ENCODE data around the gene PODXL2.

Gene PODXL2

DNA sequence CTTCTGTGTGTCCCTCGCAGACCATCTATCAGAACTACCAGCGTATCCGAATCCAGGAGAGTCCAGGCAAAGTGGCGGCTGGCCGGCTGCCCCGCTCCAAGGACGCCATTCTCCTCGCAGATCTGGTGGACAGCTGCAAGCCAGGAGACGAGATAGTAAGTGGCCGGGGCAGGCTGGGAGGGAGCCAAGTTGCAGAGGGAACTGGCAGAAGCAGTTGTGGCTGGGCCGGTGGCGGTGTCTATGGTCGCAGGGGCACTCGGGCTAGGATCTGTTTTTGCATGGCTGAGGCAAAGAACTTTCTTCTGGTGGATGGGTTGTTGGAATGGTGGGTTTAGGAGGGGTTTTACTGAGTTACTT lies 20.6 kb upstream of the PODXL2 start:
- no peak for TF ChIP-seq JUND (IDR thresholded peaks at IDR 0.05; ENCODE audit: low read depth)
- in situ Hi-C loops (cut with HindIII; ENCODE audit: low pct_unique_long_range_greater_than_20kb, low sequenced_read_pairs): no loop called here
- DNase-seq (ENCODE audit: low read depth in 1 of 2, low spot score in 1 of 2): no peak

DNA sequence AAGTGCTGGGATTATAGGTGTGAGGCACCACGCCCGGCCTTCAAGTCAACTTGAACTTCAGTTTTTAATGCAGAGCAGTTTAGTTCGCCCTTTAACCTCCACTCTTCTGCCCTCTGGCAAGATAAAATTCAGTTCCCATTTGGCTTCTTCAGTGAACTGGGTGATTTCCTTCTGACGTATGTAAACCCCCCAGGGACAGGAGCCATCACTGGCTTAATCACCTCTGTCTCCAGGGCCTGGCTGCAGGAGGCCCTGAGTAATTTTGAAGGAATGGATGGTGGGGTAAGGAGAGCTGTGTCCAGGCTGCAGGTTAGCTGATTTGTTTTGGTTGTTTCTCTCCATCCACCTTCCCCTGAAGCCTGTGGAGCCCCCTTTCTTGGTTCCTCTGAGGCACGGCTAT lies 18.9 kb upstream of the PODXL2 start:
- TF ChIP-seq JUND (IDR thresholded peaks at IDR 0.05; ENCODE audit: low read depth): no peak
- in situ Hi-C loops (cut with HindIII; ENCODE audit: low pct_unique_long_range_greater_than_20kb, low sequenced_read_pairs): no loop called here

DNA sequence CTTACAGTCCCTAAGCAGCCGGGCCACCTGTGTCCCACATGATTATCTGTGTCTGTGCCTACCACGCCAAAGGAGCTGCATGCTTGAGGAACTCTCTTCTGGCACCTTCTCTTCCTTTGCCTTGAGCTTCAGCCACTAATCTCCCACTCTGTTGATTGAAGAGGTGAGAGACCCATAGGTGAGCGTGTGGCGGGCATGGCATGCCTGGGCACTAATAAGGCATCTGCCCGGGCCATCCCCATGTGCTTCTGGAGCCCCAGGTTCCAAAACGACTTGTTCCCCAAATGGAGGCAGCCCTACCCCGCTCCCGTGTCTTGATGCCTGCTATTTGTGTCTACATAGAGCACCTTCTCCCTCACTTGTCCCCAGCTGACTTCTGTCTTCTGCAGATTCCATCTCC lies 17.7 kb upstream of the PODXL2 start:
- no peak for TF ChIP-seq JUND (IDR thresholded peaks at IDR 0.05; ENCODE audit: low read depth)
- no peak for DNase-seq (ENCODE audit: low read depth in 1 of 2, low spot score in 1 of 2)
- in situ Hi-C loops (cut with HindIII; ENCODE audit: low pct_unique_long_range_greater_than_20kb, low sequenced_read_pairs): no loop called here

More for the DNA sequence above, 18.9 kb upstream of the PODXL2 start:
- DNase-seq (ENCODE audit: low read depth in 1 of 2, low spot score in 1 of 2): no peak

DNA sequence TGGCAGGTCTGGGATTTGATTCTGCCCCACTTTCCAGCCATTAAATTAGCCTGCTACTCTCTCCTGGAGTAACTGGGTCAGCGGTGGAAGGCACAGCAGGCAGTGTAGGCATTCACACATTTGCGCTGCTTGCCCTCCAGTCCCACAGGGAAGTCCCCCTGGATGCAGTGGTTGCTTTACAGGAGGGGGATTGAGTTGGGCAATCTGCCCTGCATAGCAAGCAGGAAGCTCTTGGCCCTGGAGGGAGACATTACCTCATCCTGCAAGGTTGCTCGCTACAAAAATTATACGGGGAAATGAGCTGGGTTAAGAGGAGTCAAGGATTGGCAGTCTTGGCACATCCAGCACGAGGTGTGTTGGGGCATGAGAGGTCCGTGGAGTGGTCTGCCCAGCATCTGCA lies 16.0 kb upstream of the PODXL2 start:
- in situ Hi-C loops (cut with HindIII; ENCODE audit: low pct_unique_long_range_greater_than_20kb, low sequenced_read_pairs): no loop called here
- no peak for DNase-seq (ENCODE audit: low read depth in 1 of 2, low spot score in 1 of 2)
- no peak for TF ChIP-seq JUND (IDR thresholded peaks at IDR 0.05; ENCODE audit: low read depth)

DNA sequence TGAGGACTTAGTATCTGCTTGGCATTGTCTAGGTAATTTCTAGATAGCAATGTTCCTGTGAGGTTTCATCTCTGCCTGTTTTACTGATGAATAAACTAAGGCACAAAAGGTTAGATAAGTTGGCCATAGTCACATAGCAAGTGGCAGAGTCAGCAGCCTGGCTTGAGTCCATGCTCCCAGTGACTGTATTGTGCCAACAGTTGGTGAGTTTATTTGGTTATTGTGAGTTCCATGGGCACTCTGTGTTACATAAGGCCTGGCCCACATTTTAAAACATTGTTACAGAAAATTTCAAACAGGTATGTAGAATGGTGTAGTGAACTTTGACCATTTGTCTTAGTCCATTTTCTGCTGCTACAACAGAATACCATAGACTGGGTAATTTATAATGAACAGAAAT lies 15.6 kb upstream of the PODXL2 start:
- no peak for TF ChIP-seq JUND (IDR thresholded peaks at IDR 0.05; ENCODE audit: low read depth)
- in situ Hi-C loops (cut with HindIII; ENCODE audit: low pct_unique_long_range_greater_than_20kb, low sequenced_read_pairs): no loop called here
- DNase-seq (ENCODE audit: low read depth in 1 of 2, low spot score in 1 of 2): no peak

DNA sequence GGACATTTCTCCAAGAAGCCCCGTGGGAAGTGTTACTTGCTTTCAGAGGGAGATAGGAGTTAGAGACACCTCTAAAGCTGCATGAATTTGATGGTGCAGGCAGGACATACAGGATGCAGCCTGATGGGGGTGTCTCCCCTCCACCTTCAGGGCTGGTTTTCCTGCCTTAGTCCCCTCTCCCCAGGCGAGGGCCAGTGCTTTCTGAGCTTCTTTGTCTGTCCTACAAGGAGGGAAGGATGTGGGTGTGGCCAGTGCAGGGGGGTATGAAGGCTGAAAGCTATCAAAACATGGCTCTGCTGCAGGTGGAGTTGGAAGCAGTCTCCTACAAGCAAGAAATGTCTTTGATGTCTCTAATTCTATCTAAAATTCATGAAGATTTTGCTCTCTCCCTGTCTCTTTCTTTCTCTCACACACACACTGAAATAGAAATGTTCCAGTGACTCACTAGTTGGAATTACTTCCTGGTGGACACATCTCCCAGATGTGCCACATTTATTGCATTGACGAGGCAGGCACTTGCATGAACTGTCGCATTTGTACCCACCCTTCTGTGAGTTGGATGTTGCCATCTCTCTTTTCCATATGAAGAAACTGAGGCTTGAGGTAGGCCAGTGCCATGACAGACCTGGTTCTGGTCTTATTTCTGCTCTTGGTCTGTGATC lies 13.9 kb upstream of the PODXL2 start:
- TF ChIP-seq JUND (IDR thresholded peaks at IDR 0.05; ENCODE audit: low read depth): no peak
- DNase-seq (ENCODE audit: low read depth in 1 of 2, low spot score in 1 of 2): no peak
- in situ Hi-C loops (cut with HindIII; ENCODE audit: low pct_unique_long_range_greater_than_20kb, low sequenced_read_pairs): no loop called here

DNA sequence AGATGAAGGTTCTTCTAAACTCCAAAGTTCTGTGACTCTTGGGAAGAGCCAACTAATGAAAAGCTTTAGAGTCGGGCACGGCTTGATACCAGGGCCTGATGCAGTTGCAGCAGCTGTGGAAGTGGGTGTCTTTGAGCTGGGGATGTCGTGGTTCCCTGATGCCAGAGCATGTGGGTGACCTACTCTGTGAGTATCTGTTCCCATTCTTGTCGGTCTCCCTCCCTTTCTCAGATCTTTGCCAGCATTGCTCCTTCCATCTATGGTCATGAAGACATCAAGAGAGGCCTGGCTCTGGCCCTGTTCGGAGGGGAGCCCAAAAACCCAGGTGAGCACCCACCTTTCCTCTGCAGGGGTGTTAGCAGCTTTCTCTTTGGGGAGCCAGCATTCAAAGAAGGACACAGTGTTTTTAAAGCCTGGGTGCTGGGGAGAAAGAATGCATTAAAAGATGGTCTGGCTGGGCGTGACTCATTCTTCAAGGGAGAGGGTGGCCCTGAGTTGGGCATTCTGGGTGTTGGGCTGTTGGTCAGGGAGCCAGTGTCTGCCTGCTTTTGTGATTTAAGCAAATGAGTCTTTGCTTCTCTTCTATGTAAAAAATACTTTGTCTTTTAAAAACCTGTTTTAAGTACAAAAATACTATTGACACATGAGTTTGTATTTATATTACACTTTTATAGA lies 13.2 kb upstream of the PODXL2 start:
- TF ChIP-seq JUND (IDR thresholded peaks at IDR 0.05; ENCODE audit: low read depth): no peak
- in situ Hi-C loops (cut with HindIII; ENCODE audit: low pct_unique_long_range_greater_than_20kb, low sequenced_read_pairs): no loop called here
- DNase-seq (ENCODE audit: low read depth in 1 of 2, low spot score in 1 of 2): no peak

DNA sequence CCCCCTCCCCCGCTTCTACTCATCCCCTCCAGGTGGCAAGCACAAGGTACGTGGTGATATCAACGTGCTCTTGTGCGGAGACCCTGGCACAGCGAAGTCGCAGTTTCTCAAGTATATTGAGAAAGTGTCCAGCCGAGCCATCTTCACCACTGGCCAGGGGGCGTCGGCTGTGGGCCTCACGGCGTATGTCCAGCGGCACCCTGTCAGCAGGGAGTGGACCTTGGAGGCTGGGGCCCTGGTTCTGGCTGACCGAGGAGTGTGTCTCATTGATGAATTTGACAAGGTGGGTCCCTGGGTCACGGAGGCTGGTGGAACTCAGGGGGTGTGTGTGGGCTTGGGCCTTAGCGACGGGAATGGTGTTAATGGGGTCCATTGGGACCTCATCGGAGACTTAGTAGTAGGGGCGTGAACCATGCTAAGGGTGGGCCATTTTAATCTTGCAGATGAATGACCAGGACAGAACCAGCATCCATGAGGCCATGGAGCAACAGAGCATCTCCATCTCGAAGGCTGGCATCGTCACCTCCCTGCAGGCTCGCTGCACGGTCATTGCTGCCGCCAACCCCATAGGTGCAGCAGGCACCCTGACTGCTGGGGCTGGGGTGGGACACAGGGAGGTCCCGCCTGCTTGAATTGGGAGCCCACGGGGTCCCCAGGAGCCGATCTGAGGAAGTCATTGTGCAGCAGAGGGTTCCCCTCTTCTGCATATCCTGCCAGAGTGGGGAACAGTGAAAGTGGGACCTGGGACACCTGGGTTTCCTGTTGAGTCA lies 12.0 kb upstream of the PODXL2 start:
- no peak for DNase-seq (ENCODE audit: low read depth in 1 of 2, low spot score in 1 of 2)
- in situ Hi-C loops (cut with HindIII; ENCODE audit: low pct_unique_long_range_greater_than_20kb, low sequenced_read_pairs): no loop called here
- TF ChIP-seq JUND (IDR thresholded peaks at IDR 0.05; ENCODE audit: low read depth): no peak

DNA sequence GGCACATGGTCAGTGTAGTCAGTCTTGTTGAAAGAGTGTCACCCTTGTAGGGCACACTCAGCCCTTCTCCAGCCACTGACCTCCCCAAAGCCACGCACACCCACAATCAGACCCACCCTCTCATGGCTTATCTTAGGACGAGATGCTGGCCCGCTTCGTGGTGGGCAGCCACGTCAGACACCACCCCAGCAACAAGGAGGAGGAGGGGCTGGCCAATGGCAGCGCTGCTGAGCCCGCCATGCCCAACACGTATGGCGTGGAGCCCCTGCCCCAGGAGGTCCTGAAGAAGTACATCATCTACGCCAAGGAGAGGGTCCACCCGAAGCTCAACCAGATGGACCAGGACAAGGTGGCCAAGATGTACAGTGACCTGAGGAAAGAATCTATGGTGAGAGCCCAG lies 10.1 kb upstream of the PODXL2 start:
- in situ Hi-C loops (cut with HindIII; ENCODE audit: low pct_unique_long_range_greater_than_20kb, low sequenced_read_pairs): no loop called here
- DNase-seq (ENCODE audit: low read depth in 1 of 2, low spot score in 1 of 2): no peak
- TF ChIP-seq JUND (IDR thresholded peaks at IDR 0.05; ENCODE audit: low read depth): no peak

DNA sequence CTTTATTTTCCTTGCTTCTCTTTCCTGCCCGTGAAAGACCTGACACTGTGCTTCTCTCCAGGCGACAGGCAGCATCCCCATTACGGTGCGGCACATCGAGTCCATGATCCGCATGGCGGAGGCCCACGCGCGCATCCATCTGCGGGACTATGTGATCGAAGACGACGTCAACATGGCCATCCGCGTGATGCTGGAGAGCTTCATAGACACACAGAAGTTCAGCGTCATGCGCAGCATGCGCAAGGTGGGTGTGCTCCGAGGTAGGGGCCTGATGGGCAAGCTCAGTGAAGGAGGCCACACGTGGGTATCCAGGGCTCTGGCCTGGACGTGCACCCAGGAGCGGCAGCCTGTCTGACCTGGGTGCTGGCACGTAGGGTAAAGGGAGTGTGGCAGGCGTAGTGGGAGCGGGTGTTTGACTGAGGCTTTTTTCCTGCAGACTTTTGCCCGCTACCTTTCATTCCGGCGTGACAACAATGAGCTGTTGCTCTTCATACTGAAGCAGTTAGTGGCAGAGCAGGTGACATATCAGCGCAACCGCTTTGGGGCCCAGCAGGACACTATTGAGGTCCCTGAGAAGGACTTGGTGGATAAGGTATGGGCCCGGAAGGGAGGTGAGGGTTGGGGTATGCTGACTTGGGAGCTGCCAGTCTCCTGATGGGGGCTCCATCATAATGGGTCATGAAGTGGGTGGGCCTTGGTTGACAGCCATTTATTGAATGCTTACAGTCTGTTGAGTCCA lies 8.2 kb upstream of the PODXL2 start:
- no peak for TF ChIP-seq JUND (IDR thresholded peaks at IDR 0.05; ENCODE audit: low read depth)
- in situ Hi-C loops (cut with HindIII; ENCODE audit: low pct_unique_long_range_greater_than_20kb, low sequenced_read_pairs): no loop called here
- DNase-seq (ENCODE audit: low read depth in 1 of 2, low spot score in 1 of 2): no peak

DNA sequence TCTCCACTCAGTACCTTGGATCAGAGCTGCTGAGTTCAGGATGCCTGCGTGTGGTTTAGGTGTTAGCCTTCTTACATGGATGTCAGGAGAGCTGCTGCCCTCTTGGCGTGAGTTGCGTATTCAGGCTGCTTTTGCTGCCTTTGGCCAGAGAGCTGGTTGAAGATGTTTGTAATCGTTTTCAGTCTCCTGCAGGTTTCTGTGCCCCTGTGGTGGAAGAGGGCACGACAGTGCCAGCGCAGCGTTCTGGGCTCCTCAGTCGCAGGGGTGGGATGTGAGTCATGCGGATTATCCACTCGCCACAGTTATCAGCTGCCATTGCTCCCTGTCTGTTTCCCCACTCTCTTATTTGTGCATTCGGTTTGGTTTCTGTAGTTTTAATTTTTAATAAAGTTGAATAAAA lies 7.0 kb upstream of the PODXL2 start:
- in situ Hi-C loops (cut with HindIII; ENCODE audit: low pct_unique_long_range_greater_than_20kb, low sequenced_read_pairs): no loop called here
- DNase-seq (ENCODE audit: low read depth in 1 of 2, low spot score in 1 of 2): no peak
- no peak for TF ChIP-seq JUND (IDR thresholded peaks at IDR 0.05; ENCODE audit: low read depth)

DNA sequence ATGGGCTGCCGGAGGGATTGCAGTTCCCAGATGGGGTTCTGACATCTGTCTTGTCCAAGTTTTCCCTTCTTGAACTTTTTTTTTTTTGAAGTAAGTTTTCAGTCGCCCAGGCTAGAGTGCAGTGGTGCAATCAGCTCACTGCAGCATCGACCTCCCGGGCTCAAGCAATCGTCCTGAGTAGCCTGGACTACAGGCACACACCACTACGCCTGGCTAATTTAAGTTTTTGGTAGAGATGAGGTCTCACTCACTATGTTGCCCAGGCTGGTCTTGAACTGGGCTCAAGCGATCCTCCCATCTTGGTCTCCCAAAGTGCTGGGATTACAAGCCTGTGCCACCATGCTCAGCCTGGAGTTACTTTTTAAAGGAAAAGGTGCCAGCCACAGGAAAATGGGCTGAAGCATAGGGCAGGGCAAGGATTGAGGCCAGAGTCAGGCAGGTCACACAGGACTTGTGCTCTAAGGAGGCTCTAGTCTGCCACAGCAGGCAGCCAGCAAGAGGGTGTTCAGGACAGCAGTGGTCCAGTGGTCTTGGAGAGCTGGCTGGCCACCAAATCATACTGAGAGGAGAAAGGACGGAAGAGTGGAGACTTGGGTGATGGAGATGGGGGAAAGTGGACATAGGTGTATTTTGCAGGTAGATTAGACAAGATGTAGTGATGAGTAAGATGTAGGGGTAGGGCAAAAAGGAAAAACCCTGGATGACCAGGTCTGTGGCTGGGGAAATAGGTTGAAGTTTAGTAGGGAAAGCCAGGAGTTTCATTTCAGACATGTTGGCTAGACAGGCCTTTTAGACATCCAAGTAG lies 6.0 kb upstream of the PODXL2 start:
- no peak for DNase-seq (ENCODE audit: low read depth in 1 of 2, low spot score in 1 of 2)
- no peak for TF ChIP-seq JUND (IDR thresholded peaks at IDR 0.05; ENCODE audit: low read depth)
- in situ Hi-C loops (cut with HindIII; ENCODE audit: low pct_unique_long_range_greater_than_20kb, low sequenced_read_pairs): no loop called here

All from T47D (cell line).